Measurements from ENCODE around the gene STING1. TPM values are rescaled to one million over a fixed set of nuclear protein-coding genes. Genes with fewer than 3 reads are reported as not detected.

Gene STING1
- total and polyA plus RNA-seq, 2 of the 13 experiments (the other 11 are each of a cell fraction or from before 2014, with no cell fraction given), result 1.3 to 4.4 TPM

- H3K9ac ChIP-seq (ENCODE audit: insufficient read depth, low read depth, low read length), result no peak overlapping the region
- H3K9me3 ChIP-seq (ENCODE audit: low read length), result no peaks in the 10 kb centered on the region
- no peaks in the 10 kb centered on the region for H4K20me1 ChIP-seq (ENCODE audit: insufficient read depth, low read length)
- FAIRE-seq (no peak), ATAC-seq (no peak), DNase-seq (ENCODE audit: low spot score) (no peak)
- no peak overlapping the region for H3K4me2 ChIP-seq (ENCODE audit: low read depth, low read length)
- 88% methylated on average over 4 of the region's 6 CpGs for WGBS (ENCODE audit: low lambda C conversion rate)
- H3K4me1 ChIP-seq (ENCODE audit: insufficient read depth, low read length), result peaks cover 18% of the 10 kb centered on the region
- no peaks in the 10 kb centered on the region; a peak in 1 of 5 replicates for H3K27me3 ChIP-seq (ENCODE audit: control insufficient read depth in 1 of 2, insufficient read depth in 2 of 2, low read length in 2 of 2)
- H2AFZ ChIP-seq (ENCODE audit: low read length), result no peak overlapping the region
- TF ChIP-seq RBFOX2 (IDR thresholded peaks at IDR 0.05; ENCODE audit: low read depth, low read length) (peak; percentile 30; the same call in 1 of the 2 replicates), ZSCAN31 (CRISPR knock-in tag; IDR thresholded peaks at IDR 0.05; ENCODE audit: low read depth) (peak; percentile 13; the same call in 1 of the 2 replicates), MYPOP (CRISPR knock-in tag; IDR thresholded peaks at IDR 0.05) (peak; percentile 51; the same call in 1 of the 2 replicates), ZNF891 (CRISPR knock-in tag; IDR thresholded peaks at IDR 0.05) (0 out of 2 replicates have a peak, but pooled peaks have one; percentile 18), ZFP91 (CRISPR knock-in tag; IDR thresholded peaks at IDR 0.05; ENCODE audit: borderline replicate concordance) (peak; percentile 27; the same call in 1 of the 2 replicates), HDAC1 (CRISPR knock-in tag; IDR thresholded peaks at IDR 0.05) (no peak), ZC3H13 (CRISPR knock-in tag; IDR thresholded peaks at IDR 0.05) (peak; percentile 70; the same call in 1 of the 2 replicates), SUZ12 (IDR thresholded peaks at IDR 0.05; ENCODE audit: low read depth, low read length) (no peak), ZNF501 (CRISPR knock-in tag; IDR thresholded peaks at IDR 0.05) (peak; percentile 33; the same call in 1 of the 2 replicates), ZNF549 (CRISPR knock-in tag; IDR thresholded peaks at IDR 0.05) (no peak), TBX3 (IDR thresholded peaks at IDR 0.05; ENCODE audit: borderline replicate concordance) (no peak), DPF2 (CRISPR knock-in tag; IDR thresholded peaks at IDR 0.05; ENCODE audit: borderline replicate concordance, low read depth) (no peak), NFIC (IDR thresholded peaks at IDR 0.05; ENCODE audit: low read length) (no peak)
- ChIA-PET CTCF (ENCODE audit: low intra/inter-chr PET ratio, low total read pairs) (interaction anchor here (1.3 to 3.2 kb wide), 2 partner anchors 92 to 129 kb away, joined by 4 to 60 read pairs; no protein-coding TSS in a partner anchor), POLR2A (interaction anchor here (0.9 to 2.4 kb wide), 6 partner anchors 9 to 92 kb away, joined by 3 to 23 read pairs (median 3); partner anchors contain the start of genes DNAJC18 and UBE2D2)
- in situ Hi-C loops (cut with HindIII; ENCODE audit: extremely low pct_ligation_motif_present, low pct_unique_long_range_greater_than_20kb) (no loop called here), intact Hi-C loops (cut with micrococcal nuclease; ENCODE audit: unreplicated experiment) (loop anchor here (1.0 kb wide), 1 partner anchor 92 kb away; no protein-coding TSS in a partner anchor)
- no TSS peak for BruUV-seq (replicated peaks)
- no peak overlapping the region for H3K4me3 ChIP-seq (replicated peaks in 1 of 3; ENCODE audit: insufficient read depth in 1 of 3, low read depth in 2 of 3, low read length in 3 of 3)
- H3K36me3 ChIP-seq (replicated peaks in 1 of 2; ENCODE audit: control insufficient read depth in 1 of 2, insufficient read depth in 2 of 2, low read length in 2 of 2), result peaks cover 5 to 28% of the 10 kb centered on the region in 2 experiments; a peak in 4 of 5 replicates
- no peaks in the 10 kb centered on the region for H3K79me2 ChIP-seq (ENCODE audit: insufficient read depth, low read length)
- H3K27ac ChIP-seq (ENCODE audit: extremely low read length, insufficient read depth, low read length), result no peak overlapping the region
Measured at GRCh38 chr5:139513852-139514485, 31.4 kb upstream of the STING1 start.

Measured in HepG2 (cell line).